HCT116 (cell line): ENCODE measurements around the gene SLC1A3. TPM values are rescaled to one million over a fixed set of nuclear protein-coding genes. Genes with fewer than 3 reads are reported as not detected.
"Not testable (repeated sequence)": the region's sequence is repeated elsewhere in the genome, so short reads cannot be mapped to it uniquely, and the experiment has no call there.

ENCODE experiments used
- ATAC-seq: fragments of 200-7000 bp; cut with Tn5 transposase; 2 replicates; pipeline ENCODE4 v1.9.1; 2020; ENCODE audit warnings: mild to moderate bottlenecking, moderate library complexity
- BruUV-seq: library from RNA; stranded (reverse); fragments of 400-500 nt; replicated peaks from 2 replicates; lab custom pipeline; 2021; lab: Mats Ljungman, UMichigan
- CTCF ChIA-PET: fragments of 300-600 bp; sonication (Branson Sonifier 250); formaldehyde crosslinking; loops from one replicate; lab custom pipeline; 2021; ENCODE audit warnings: antibody characterized with exemption; lab: Charles Lee
- POLR2A ChIA-PET: fragments of 300-600, 350-600 bp; sonication (Branson Sonifier 250); formaldehyde crosslinking; loops from one replicate; lab custom pipeline; 2021; ENCODE audit warnings: antibody characterized with exemption; lab: Charles Lee
- RAD21 ChIA-PET, 2 experiments: fragments of 300-600 bp; sonication (Branson Sonifier 250); formaldehyde crosslinking; loops; one replicate each; lab custom pipeline; 2023; ENCODE audit warnings: low total read pairs in 2 of 2; ENCODE audit not compliant: uncharacterized antibody in 2 of 2, unreplicated experiment in 2 of 2, low non-redundant PET in 1 of 2; lab: Charles Lee
- DNase-seq: peaks from one replicate; pipeline ENCODE4 v3.0.0-alpha.2; 2010; ENCODE audit warnings: low read depth, low spot score
- H2AFZ ChIP-seq: fragments of 200-600 bp; shearing (Covaris generic), sonication (generic); 2 replicates; pipeline ENCODE4 v1.6.1; 2017; ENCODE audit warnings: low read depth, mixed run types, mixed read lengths, antibody characterized with exemption, low read length; ENCODE audit not compliant: poor library complexity, severe bottlenecking
- H3K27ac ChIP-seq: 2 replicates; pipeline ENCODE4 v1.5.1; 2012; ENCODE audit warnings: low read depth, low read length
- H3K27me3 ChIP-seq: fragments of 200-600 bp; sonication (generic); 2 replicates; pipeline ENCODE4 v1.6.1; 2016; ENCODE audit warnings: mixed run types, low read length, mixed read lengths; ENCODE audit not compliant: insufficient read depth
- H3K36me3 ChIP-seq, 2 experiments: fragments of 200-500 bp in 1 of 2; fragments of 200-600 bp in 1 of 2; sonication (Bioruptor generic) in 1 of 2; sonication (generic) in 1 of 2; 2 replicates each; pipeline versions ENCODE4 v1.5.1 to v1.6.1; 2014 to 2016; ENCODE audit warnings: low read length in 2 of 2, inconsistent platforms in 1 of 2, mixed read lengths in 1 of 2, mixed run types in 1 of 2; ENCODE audit not compliant: insufficient read depth in 2 of 2, control insufficient read depth in 1 of 2
- H3K4me1 ChIP-seq, 2 experiments: fragments of 200-600 bp in 1 of 2; sonication (generic) in 1 of 2; 2 replicates each; pipeline versions ENCODE4 v1.5.1 to v1.6.1; 2012 to 2017; ENCODE audit warnings: low read length in 2 of 2, inconsistent platforms in 1 of 2, mild to moderate bottlenecking in 1 of 2, mixed read lengths in 1 of 2, mixed run types in 1 of 2, moderate library complexity in 1 of 2; ENCODE audit not compliant: insufficient read depth in 2 of 2, control insufficient read depth in 1 of 2
- H3K4me2 ChIP-seq: fragments of 200-600 bp; sonication (generic); 2 replicates; pipeline ENCODE4 v1.6.1; 2017; ENCODE audit warnings: mixed run types, low read length, mixed read lengths
- H3K4me3 ChIP-seq, 2 experiments: fragments of 200-600 bp in 1 of 2; sonication (generic) in 1 of 2; replicated peaks in 1 of 2; 2 replicates each; pipeline ENCODE4 v1.5.1; 2011 to 2016; ENCODE audit warnings: low read length in 2 of 2, control low read depth in 1 of 2, low read depth in 1 of 2, mild to moderate bottlenecking in 1 of 2, mixed read lengths in 1 of 2, mixed run types in 1 of 2
- H3K79me2 ChIP-seq: fragments of 200-600 bp; sonication (generic); 2 replicates; pipeline ENCODE4 v1.6.1; 2017; ENCODE audit warnings: mild to moderate bottlenecking, mixed run types, low read length, moderate library complexity, mixed read lengths; ENCODE audit not compliant: insufficient read depth
- H3K9ac ChIP-seq: fragments of 200-600 bp; sonication (generic); 2 replicates; pipeline ENCODE4 v1.6.1; 2016; ENCODE audit warnings: low read length, mixed read lengths
- H3K9me2 ChIP-seq: fragments of 200-600 bp; sonication (generic), shearing (Covaris generic); 2 replicates; pipeline ENCODE4 v1.6.1; 2017; ENCODE audit warnings: mixed run types, mild to moderate bottlenecking, moderate library complexity; ENCODE audit not compliant: insufficient read depth
- H3K9me3 ChIP-seq, 2 experiments: fragments of 200-500 bp in 1 of 2; fragments of 200-600 bp in 1 of 2; sonication (Bioruptor generic) in 1 of 2; sonication (generic) in 1 of 2; 2 replicates each; pipeline ENCODE4 v1.6.1; 2014 to 2017; ENCODE audit warnings: low read length in 2 of 2, mixed read lengths in 2 of 2, inconsistent platforms in 1 of 2, low read depth in 1 of 2, mild to moderate bottlenecking in 1 of 2, mixed run types in 1 of 2, moderate library complexity in 1 of 2; ENCODE audit not compliant: control insufficient read depth in 1 of 2, insufficient read depth in 1 of 2
- H4K20me1 ChIP-seq: fragments of 200-600 bp; sonication (generic), shearing (Covaris generic); 2 replicates; pipeline ENCODE4 v1.6.1; 2017; ENCODE audit warnings: mixed run types, mild to moderate bottlenecking, moderate library complexity; ENCODE audit not compliant: insufficient read depth
- CEBPB ChIP-seq: IDR thresholded peaks from 2 replicates; pipeline ENCODE4 v1.6.1; 2012; ENCODE audit warnings: low read depth
- ELF1 ChIP-seq: IDR thresholded peaks from 2 replicates; pipeline ENCODE4 v1.6.1; 2012; ENCODE audit warnings: low read depth, borderline replicate concordance
- EZH2phosphoT487 ChIP-seq: fragments of 200-600 bp; IDR thresholded peaks from 2 replicates; pipeline ENCODE4 v1.6.1; 2018; ENCODE audit warnings: antibody characterized with exemption, borderline replicate concordance
- FOSL1 ChIP-seq: IDR thresholded peaks from 2 replicates; pipeline ENCODE4 v1.6.1; 2012; ENCODE audit warnings: low read depth
- TCF7L2 ChIP-seq: IDR thresholded peaks from 2 replicates; pipeline ENCODE4 v1.7.0; 2011; ENCODE audit warnings: borderline replicate concordance, inconsistent platforms; ENCODE audit not compliant: insufficient read depth, insufficient read length; ENCODE audit errors: extremely low read depth
- intact Hi-C: fragments of 100-400 bp; cut with micrococcal nuclease; formaldehyde crosslinking; loops from 2 replicates; pipeline ENCODE4 v1.10.0; 2022
- total RNA-seq: library from RNA; stranded (reverse); gene quantifications from one replicate; pipeline ENCODE4 v1.2.1, GENCODE V29; 2021; ENCODE audit not compliant: unreplicated experiment
- TF ChIP-seq, protein P1 (sequence below): IDR thresholded peaks from 2 replicates; pipeline ENCODE4 v1.6.1; 2012

The SLC1A3 gene
- total RNA-seq, 1 experiment from 2014 or later, result 12.9 TPM

DNA sequence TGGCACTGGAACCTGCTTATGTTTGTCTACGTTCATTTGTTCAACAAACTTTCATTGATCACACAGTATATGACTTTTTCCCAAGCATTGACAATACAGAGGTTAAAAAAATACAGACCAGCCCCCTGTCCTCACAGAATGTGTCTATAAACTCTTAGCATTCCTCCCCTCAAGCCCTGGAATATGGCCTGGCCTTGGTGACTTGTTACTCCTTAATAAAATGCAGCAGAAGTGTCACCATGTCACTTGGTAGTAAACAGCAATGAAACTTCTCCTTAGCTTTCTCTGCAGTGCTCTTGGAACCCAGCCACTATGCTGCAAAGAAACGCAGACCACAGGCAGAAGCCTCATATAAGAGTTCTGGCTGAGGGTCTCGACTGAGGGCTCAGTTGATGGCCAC lies 19.1 kb upstream of the SLC1A3 start:
- Histone ChIP-seq H3K9me2 (no peaks in the 10 kb centered on the region), H3K4me2 (no peak overlapping the region), H3K9me3 (no peaks in the 10 kb centered on the region), H3K27ac (no peak overlapping the region), H3K4me3 (no peak overlapping the region), H3K79me2 (no peaks in the 10 kb centered on the region), H3K36me3 (no peaks in the 10 kb centered on the region), H3K9ac (no peak overlapping the region), H2AFZ (no peak overlapping the region), H3K4me1 (no peaks in the 10 kb centered on the region), H3K27me3 (no peaks in the 10 kb centered on the region), H4K20me1 (no peaks in the 10 kb centered on the region)
- no TSS peak for BruUV-seq
- DNase-seq (no peak), ATAC-seq (no peak)
- intact Hi-C loops, result no loop called here
- CTCF ChIA-PET, result no interaction called here
- RAD21 ChIA-PET, result no interaction called here
- POLR2A ChIA-PET, result no interaction called here
- TF ChIP-seq ELF1 (no peak), EZH2phosphoT487 (no peak), TCF7L2 (no peak), FOSL1 (no peak), CEBPB (no peak)
- TF ChIP-seq, protein P1, sequence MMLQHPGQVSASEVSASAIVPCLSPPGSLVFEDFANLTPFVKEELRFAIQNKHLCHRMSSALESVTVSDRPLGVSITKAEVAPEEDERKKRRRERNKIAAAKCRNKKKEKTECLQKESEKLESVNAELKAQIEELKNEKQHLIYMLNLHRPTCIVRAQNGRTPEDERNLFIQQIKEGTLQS, result no peak

DNA sequence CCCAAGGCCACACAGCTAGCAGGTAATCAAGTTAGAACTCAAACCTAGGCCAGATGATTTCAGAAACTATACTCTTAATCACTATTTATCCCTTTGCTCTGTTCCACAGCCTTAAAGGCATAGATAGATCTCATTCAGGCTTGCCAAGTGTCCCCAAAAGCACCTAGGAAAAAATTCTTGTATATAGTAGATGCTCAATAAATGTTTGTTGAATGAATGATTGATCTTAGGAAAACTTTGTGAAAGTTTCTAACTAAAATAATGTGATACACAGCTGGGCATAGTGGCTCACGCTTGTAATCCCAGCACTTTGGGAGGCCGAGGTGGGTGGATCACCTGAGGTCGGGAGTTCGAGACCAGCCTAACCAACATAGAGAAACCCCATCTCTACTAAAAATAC lies 16.7 kb upstream of the SLC1A3 start:
- POLR2A ChIA-PET, H3K27me3 ChIP-seq, H3K27ac ChIP-seq, BruUV-seq, H3K79me2 ChIP-seq, H2AFZ ChIP-seq, intact Hi-C loops, ATAC-seq, H3K4me2 ChIP-seq, H3K36me3 ChIP-seq, CTCF ChIA-PET, H4K20me1 ChIP-seq, RAD21 ChIA-PET, H3K4me1 ChIP-seq, H3K9me3 ChIP-seq, DNase-seq, H3K9me2 ChIP-seq, H3K4me3 ChIP-seq, H3K9ac ChIP-seq: not testable (repeated sequence)
